PC-9 (cell line): Measurements from ENCODE around the gene DOCK6. TPM values are rescaled to one million over a fixed set of nuclear protein-coding genes. Genes with fewer than 3 reads are reported as not detected.
"Not testable (repeated sequence)": the region's sequence is repeated elsewhere in the genome, so short reads cannot be mapped to it uniquely, and the experiment has no call there.

Experiments
- BruUV-seq: library from RNA; stranded (reverse); fragments of 400-500 nt; replicated peaks from 2 replicates; lab custom pipeline; 2021; lab: Mats Ljungman, UMichigan
- CTCF ChIA-PET: fragments of 300-600 bp; sonication (Branson Sonifier 250); formaldehyde crosslinking; loops from one replicate; lab custom pipeline; 2022; ENCODE audit warnings: antibody characterized with exemption; lab: Charles Lee
- POLR2A ChIA-PET: fragments of 300-600 bp; sonication (Branson Sonifier 250); formaldehyde crosslinking; loops from one replicate; lab custom pipeline; 2022; ENCODE audit warnings: antibody characterized with exemption; ENCODE audit not compliant: unreplicated experiment; lab: Charles Lee
- DNase-seq, 2 experiments: peaks; one replicate each; pipeline versions ENCODE4 v3.0.0 to v3.0.0-alpha.2; 2015 to 2022; ENCODE audit warnings: mixed read lengths in 1 of 2
- H2AFZ ChIP-seq: fragments of 200-600 bp; sonication (generic); 2 replicates; pipeline ENCODE4 v1.8.1; 2017; ENCODE audit warnings: antibody characterized with exemption
- H3F3A ChIP-seq: fragments of 200-600 bp; sonication (generic); 2 replicates; pipeline ENCODE4 v1.8.1; 2017; ENCODE audit warnings: antibody characterized with exemption, mild to moderate bottlenecking, low read depth; ENCODE audit not compliant: insufficient read depth
- H3K27ac ChIP-seq: fragments of 200-600 bp; sonication (generic); 2 replicates; pipeline ENCODE4 v1.6.1; 2016; ENCODE audit warnings: mixed run types
- H3K27me3 ChIP-seq: fragments of 200-600 bp; sonication (generic); 2 replicates; pipeline ENCODE4 v1.6.1; 2016; ENCODE audit warnings: low read depth, mixed run types; ENCODE audit not compliant: insufficient read depth
- H3K36me3 ChIP-seq: fragments of 200-600 bp; sonication (generic); 2 replicates; pipeline ENCODE4 v1.6.1; 2016; ENCODE audit warnings: low read depth, mixed run types
- H3K4me1 ChIP-seq: fragments of 200-600 bp; sonication (generic); replicated peaks from 2 replicates; pipeline ENCODE4 v1.6.1; 2016; ENCODE audit warnings: mixed run types; ENCODE audit not compliant: insufficient read depth
- H3K4me2 ChIP-seq: fragments of 200-600 bp; sonication (generic); 2 replicates; pipeline ENCODE4 v1.6.1; 2017; ENCODE audit warnings: mixed run types
- H3K4me3 ChIP-seq: fragments of 200-600 bp; sonication (generic); 2 replicates; pipeline ENCODE4 v1.6.1; 2016; ENCODE audit warnings: mixed run types
- H3K79me2 ChIP-seq: fragments of 200-600 bp; sonication (generic); 2 replicates; pipeline ENCODE4 v1.6.1; 2017; ENCODE audit warnings: low read depth, mixed run types
- H3K9me2 ChIP-seq: fragments of 200-600 bp; sonication (generic); 2 replicates; pipeline ENCODE4 v1.8.1; 2017; ENCODE audit warnings: mild to moderate bottlenecking; ENCODE audit not compliant: insufficient read depth
- H3K9me3 ChIP-seq: fragments of 200-600 bp; sonication (generic); 2 replicates; pipeline ENCODE4 v1.8.1; 2016; ENCODE audit warnings: low read depth; ENCODE audit not compliant: insufficient read depth
- H4K20me1 ChIP-seq: fragments of 200-600 bp; sonication (generic); 2 replicates; pipeline ENCODE4 v1.8.1; 2017; ENCODE audit not compliant: insufficient read depth
- CTCF ChIP-seq: fragments of 200-600 bp; sonication (generic); conservative IDR thresholded peaks from 2 replicates; pipeline ENCODE4 v1.6.1; 2017; ENCODE audit warnings: mixed run types, antibody characterized with exemption, mild to moderate bottlenecking, moderate library complexity
- EZH2 ChIP-seq: fragments of 200-600 bp; sonication (generic); IDR thresholded peaks from 2 replicates; pipeline ENCODE4 v1.8.0; 2017; ENCODE audit warnings: antibody characterized with exemption, low read depth
- intact Hi-C: fragments of 100-400 bp; cut with micrococcal nuclease; formaldehyde crosslinking; loops from one replicate; pipeline ENCODE4 v1.10.0; 2022; ENCODE audit not compliant: unreplicated experiment
- total RNA-seq: library from RNA; stranded (reverse); gene quantifications from 2 replicates; pipeline ENCODE4 v1.2.3, GENCODE V29; 2021

DOCK6 gene
- total RNA-seq, 1 experiment from 2014 or later: 32.5 TPM

DNA sequence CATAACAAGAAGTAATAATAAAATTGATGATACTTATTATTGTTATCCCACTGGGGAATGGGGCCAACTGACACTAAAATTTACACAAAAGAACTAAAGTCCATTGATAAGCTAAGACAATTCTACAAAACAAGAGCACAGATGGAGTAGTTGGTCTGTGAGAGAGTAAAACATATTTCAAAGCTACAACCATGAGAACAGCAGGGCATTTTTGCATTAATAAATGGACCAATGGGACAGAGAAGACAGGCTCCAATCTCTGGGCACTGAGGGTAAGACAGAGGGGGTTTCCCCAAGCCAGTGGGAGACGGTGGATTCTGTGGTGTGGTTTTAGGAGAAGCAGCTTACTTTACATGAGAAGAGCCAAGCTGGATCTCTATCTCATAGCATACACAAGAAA is 79.3 kb downstream of the DOCK6 start:
- no peak for DNase-seq
- Histone ChIP-seq H3K79me2 (no peaks in the 10 kb centered on the region), H3K27ac (no peak overlapping the region), H3K27me3 (no peaks in the 10 kb centered on the region), H3K9me2 (no peaks in the 10 kb centered on the region), H4K20me1 (no peaks in the 10 kb centered on the region), H3K4me1 (no peaks in the 10 kb centered on the region), H3K36me3 (no peaks in the 10 kb centered on the region; the same call in 1 of the 2 replicates), H3F3A (peaks cover 6% of the 10 kb centered on the region; the same call in 1 of the 2 replicates), H3K9me3 (no peaks in the 10 kb centered on the region), H3K4me2 (no peak overlapping the region), H3K4me3 (no peak overlapping the region), H2AFZ (no peak overlapping the region)
- no TSS peak for BruUV-seq
- POLR2A ChIA-PET: interaction anchor here (0.6 kb wide), 1 partner anchor 8 kb away, joined by 3 read pairs; no protein-coding TSS in a partner anchor
- CTCF ChIA-PET: interaction anchor here (0.6 kb wide), 1 partner anchor 15 kb away, joined by 3 read pairs; no protein-coding TSS in a partner anchor
- intact Hi-C loops: no loop called here
- no peak for TF ChIP-seq EZH2
- TF ChIP-seq CTCF: no peak

DNA sequence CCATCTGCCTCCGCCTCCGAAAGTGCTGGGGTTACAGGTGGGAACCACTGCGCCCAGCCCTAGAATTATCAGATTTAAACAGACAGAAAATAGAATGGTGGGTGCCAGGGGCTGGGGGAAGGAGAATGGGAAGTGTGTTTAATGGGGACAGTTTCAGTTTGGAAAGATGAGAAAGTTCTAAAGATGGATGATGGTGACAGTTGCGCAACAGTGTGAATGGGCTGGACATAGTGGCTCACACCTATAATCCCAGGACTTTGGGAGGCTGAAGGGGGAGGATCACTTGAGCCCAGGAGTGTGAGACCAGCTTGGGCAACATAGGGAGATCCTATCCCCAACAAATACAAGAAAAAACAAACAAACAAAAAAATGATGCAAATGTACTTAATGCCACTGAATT is 80.8 kb downstream of the DOCK6 start:
- Histone ChIP-seq H4K20me1 (no peaks in the 10 kb centered on the region), H3K4me3 (no peak overlapping the region), H3K4me1 (no peaks in the 10 kb centered on the region), H3K27ac (no peak overlapping the region), H3F3A (peaks cover 11% of the 10 kb centered on the region; the same call in 1 of the 2 replicates), H3K79me2 (no peaks in the 10 kb centered on the region), H2AFZ (no peak overlapping the region), H3K4me2 (no peak overlapping the region), H3K36me3 (no peaks in the 10 kb centered on the region; the same call in 1 of the 2 replicates), H3K27me3 (no peaks in the 10 kb centered on the region), H3K9me2 (no peaks in the 10 kb centered on the region), H3K9me3 (no peaks in the 10 kb centered on the region)
- no peak for DNase-seq
- ChIA-PET CTCF (no interaction called here), POLR2A (no interaction called here)
- no TSS peak for BruUV-seq
- TF ChIP-seq EZH2 (no peak), CTCF (no peak)
- intact Hi-C loops: no loop called here

- POLR2A ChIA-PET, H3K4me3 ChIP-seq, H3K9me2 ChIP-seq, H2AFZ ChIP-seq, H3K79me2 ChIP-seq, H3K27me3 ChIP-seq, H3K36me3 ChIP-seq, DNase-seq, H4K20me1 ChIP-seq, H3K27ac ChIP-seq, CTCF ChIA-PET, H3K4me1 ChIP-seq, BruUV-seq, H3K9me3 ChIP-seq, intact Hi-C loops, H3K4me2 ChIP-seq: not testable (repeated sequence)
- H3F3A ChIP-seq: peaks cover 11% of the 10 kb centered on the region; the same call in 1 of the 2 replicates
Observed at GRCh38 chr19:11180975-11181374, 81.3 kb downstream of the DOCK6 start.

GRCh38 chr19:11180346-11180745 is 82.0 kb downstream of the DOCK6 start:
- ChIA-PET POLR2A (no interaction called here), CTCF (no interaction called here)
- Histone ChIP-seq H2AFZ (no peak overlapping the region), H3K36me3 (no peaks in the 10 kb centered on the region; the same call in 1 of the 2 replicates), H3K9me3 (no peaks in the 10 kb centered on the region), H3K27ac (no peak overlapping the region), H3K79me2 (no peaks in the 10 kb centered on the region), H3K4me3 (no peak overlapping the region), H4K20me1 (no peaks in the 10 kb centered on the region), H3K4me2 (no peak overlapping the region), H3F3A (peaks cover 11% of the 10 kb centered on the region; the same call in 1 of the 2 replicates), H3K27me3 (no peaks in the 10 kb centered on the region), H3K9me2 (no peaks in the 10 kb centered on the region), H3K4me1 (no peaks in the 10 kb centered on the region)
- TF ChIP-seq EZH2 (no peak), CTCF (no peak)
- BruUV-seq: no TSS peak
- intact Hi-C loops: no loop called here
- DNase-seq: no peak
